ENCODE data around the gene PDE8B.

PDE8B gene

GRCh38 chr5:77231471-77232138 is 21.1 kb downstream of the PDE8B start:
- no peak for DNase-seq (ENCODE audit: low read depth in 2 of 2)

DNA sequence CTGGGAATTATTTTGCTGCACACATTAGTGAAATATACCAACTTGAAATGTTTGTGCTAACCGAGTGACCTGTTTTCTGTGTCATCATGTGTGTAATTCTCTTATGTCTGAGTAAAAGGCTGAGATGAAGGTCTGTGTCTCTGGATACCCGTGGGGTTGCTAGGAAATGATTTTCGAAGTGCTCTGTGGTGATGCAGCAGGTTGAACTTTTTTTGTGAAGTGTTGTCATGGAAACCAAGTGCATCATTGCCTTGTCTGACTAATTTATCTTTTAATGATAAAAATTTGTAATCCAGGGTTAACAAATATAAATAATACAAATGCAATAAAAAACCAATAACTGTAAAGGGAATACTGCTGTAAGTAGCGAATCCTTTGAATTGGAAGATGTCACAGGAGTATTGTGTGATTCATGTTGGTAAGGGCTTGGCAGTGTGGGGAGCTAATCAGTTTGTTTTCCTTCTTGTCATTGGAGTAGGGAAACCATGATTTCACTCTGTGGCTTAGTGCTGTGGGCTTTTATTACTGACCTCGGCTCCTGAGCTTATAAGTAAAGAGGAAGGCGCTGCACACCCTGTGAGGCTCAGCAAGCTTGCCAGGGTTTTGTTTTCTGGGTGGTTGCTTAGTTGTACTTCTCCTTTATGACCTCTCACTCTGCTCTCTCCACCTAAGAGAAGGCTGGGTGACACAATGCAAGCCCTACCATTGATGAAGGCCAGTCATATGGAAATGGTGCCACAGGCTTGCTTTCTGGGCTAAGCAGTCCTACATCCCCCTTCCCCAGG is 22.3 kb downstream of the PDE8B start:
- no peak for DNase-seq (ENCODE audit: low read depth in 2 of 2)

GRCh38 chr5:77235846-77236721 is 25.6 kb downstream of the PDE8B start:
- DNase-seq (ENCODE audit: low read depth in 2 of 2): no peak

- no peak for DNase-seq (ENCODE audit: low read depth in 2 of 2)
Observed at GRCh38 chr5:77239126-77239741, 28.8 kb downstream of the PDE8B start.

GRCh38 chr5:77241444-77241843 is 31.0 kb downstream of the PDE8B start:
- no peak for DNase-seq (ENCODE audit: low read depth in 2 of 2)

DNA sequence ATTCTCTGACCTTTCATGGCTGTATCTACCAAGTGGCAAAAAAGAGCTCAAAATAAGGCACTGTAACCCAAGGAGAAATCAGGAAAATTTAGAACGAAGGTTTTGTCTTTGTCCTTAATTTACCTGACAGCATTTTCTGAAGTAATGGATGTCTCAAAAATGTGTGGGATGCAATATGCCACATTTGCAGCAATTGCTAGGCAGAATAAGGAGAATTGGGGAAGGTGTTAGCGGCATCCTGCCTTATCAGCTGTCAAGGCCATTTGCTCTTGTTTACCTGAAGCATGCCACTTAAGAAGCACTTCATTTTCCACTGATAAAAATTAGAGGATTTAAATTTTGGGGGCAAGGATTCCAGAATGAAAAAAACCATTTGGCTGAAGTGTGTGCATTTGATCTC is 39.0 kb downstream of the PDE8B start:
- no peak for DNase-seq (ENCODE audit: low read depth in 2 of 2)

DNA sequence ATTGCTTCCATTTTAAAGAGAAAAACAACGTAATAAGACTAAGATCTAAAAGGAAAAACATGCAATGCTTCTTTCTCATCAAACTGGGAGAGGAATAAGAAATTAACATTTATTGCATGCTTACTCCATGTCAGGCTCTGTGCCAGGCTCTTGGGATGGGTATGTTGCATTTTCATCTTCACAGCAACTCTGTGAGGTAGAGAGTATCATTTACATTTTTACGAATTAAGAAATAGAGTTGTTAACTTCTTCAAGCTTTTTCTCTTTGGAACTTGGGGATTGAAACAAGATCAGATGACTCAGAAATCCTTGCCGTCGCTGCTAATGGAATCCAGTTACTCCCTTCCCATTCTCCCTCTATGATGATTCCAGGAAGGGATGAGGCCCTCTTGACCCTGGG is 39.5 kb downstream of the PDE8B start:
- no peak for DNase-seq (ENCODE audit: low read depth in 2 of 2)

DNA sequence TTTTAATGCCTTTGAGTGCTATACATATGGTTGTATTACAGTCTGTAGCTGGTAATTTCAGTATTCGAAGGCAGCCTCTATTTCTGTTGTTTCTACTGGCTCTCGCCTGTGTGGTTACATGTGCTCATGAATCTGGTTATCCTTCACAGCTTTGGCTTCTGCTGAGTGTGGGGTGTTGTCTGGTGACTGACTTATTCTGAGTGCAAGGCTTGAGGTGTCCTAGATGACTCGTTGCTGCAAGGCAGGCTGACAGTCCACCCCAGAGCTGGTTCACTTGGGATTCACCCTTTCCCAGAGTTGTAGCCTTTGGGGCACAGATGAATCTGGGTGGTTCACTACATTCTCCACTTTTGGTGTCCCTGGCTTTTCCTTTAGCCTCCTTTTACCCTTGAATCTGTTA is 41.4 kb downstream of the PDE8B start:
- no peak for DNase-seq (ENCODE audit: low read depth in 2 of 2)

DNA sequence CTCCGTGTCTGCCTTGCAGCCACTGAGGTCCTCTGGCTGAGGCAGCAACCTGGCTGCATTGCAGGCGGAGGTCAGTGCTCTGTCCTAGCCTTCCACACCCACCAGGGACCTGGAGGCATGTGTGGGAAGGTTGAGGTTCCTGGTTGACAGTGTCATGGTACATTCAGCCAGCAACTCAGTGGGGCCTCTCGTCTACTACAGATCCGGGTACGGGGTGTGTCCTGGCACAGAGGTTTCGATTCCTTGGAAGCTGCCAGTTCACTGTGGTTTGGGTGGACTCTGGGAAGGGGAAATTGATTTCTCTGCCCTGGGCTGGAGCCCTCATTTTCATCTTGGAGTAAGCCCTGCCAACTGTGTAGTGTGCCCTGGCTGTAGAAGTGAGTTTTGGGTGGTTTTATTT is 45.1 kb downstream of the PDE8B start:
- DNase-seq (ENCODE audit: low read depth in 2 of 2): no peak

DNA sequence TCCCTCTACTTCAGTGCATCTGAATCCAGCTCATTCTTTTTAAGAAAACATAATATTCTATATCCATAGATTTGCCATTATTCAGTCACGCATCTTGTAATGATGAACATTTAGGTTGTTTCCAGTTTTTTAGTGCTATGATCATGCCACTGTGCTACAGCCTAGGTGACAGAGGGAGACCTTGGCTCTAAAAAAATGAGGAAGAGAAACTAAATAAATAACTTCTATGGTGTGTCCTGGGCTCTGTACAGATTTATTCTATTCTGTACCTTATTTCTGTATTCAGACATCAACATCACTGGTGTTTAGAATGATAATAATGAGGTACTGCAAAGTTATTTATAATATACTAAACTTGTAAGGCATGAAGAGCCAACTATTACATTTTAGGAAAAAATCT is 45.9 kb downstream of the PDE8B start:
- no peak for DNase-seq (ENCODE audit: low read depth in 2 of 2)

GRCh38 chr5:77258652-77259051 is 48.2 kb downstream of the PDE8B start:
- DNase-seq (ENCODE audit: low read depth in 2 of 2): no peak

DNA sequence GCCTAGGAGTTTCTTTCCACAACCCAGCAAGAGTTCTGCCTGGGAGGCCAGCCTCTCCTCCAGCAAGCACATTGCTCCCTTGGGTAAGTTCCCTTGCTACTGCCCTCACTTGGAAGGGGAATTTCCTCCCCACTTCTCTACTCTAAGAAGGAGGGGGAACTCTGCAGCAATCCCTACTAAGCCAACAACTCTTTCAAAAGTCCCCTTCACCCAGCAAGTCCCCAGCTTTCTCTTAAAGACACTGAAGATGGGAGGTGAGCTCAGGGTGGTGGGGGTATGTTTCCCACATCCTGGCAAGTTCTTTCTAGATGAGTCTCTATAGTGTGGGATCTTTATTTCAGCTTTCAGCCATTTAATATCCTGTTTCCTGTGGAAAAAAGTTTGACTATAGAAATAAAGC is 49.0 kb downstream of the PDE8B start:
- no peak for DNase-seq (ENCODE audit: low read depth in 2 of 2)

GRCh38 chr5:77262697-77263096 is 52.2 kb downstream of the PDE8B start:
- no peak for DNase-seq (ENCODE audit: low read depth in 2 of 2)

GRCh38 chr5:77266291-77266690 is 55.8 kb downstream of the PDE8B start:
- DNase-seq (ENCODE audit: low read depth in 2 of 2): no peak

DNA sequence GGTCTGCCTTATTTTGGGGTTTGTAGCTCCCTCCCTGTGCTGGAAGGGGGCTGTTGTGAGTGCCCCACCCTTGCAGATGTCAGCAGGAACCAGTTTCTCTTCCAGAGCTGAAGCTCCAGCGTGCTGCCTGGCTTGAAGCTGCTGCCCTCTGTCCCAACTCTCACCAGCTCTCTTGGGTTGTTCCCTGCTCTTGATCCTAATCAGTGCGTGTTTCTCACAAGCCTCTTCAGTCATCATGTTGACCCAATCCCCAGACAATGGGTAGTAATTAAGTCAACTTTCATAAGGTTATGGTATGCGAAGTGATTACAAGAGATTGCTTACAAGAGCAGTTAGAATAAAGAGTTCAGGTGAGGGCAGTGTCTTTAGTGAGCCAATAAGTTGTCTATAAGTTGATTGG is 57.0 kb downstream of the PDE8B start:
- DNase-seq (ENCODE audit: low read depth in 2 of 2): no peak

GRCh38 chr5:77272206-77272605 is 61.7 kb downstream of the PDE8B start:
- DNase-seq (ENCODE audit: low read depth in 2 of 2): no peak

DNA sequence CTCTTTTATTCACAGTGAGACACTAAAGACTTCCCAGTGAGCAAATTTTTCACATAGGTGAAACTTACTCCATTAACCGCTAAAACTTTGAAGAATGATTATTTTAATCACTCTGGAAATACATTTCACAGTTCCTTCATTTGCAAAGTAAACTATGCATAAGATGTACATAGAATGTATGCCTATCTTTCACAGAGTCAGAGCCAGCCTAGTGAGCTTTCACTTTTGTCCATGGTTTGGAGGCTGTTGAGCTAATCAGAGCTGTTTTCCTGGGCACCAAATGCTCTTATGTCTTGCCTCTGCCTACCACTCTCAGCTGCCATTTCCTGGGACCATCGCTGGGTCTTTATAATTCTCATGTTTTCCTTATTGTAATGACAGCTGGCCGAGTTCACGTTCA is 67.3 kb downstream of the PDE8B start:
- DNase-seq (ENCODE audit: low read depth in 2 of 2): no peak

DNA sequence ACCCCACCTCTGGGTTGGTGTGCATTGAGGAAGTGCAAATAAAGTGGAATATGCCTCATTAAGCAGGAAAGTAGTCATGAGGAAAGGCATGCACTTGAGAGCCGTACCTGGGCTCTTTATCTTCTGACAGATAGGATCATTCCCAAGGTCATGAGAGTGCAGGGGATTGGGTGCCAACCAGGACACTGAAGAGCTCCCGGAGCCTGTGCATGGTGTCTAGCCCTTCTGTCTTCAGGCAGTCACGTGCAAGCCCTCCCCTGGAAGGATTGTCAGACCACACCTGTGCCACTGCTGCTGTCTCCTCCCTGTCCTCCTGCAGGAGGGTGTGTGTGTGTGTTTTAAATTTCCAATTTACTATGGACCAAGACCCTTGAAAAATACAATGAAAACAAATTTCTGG is 69.6 kb downstream of the PDE8B start:
- DNase-seq (ENCODE audit: low read depth in 2 of 2): no peak

GRCh38 chr5:77281969-77282336 is 71.5 kb downstream of the PDE8B start:
- no peak for DNase-seq (ENCODE audit: low read depth in 2 of 2)

DNA sequence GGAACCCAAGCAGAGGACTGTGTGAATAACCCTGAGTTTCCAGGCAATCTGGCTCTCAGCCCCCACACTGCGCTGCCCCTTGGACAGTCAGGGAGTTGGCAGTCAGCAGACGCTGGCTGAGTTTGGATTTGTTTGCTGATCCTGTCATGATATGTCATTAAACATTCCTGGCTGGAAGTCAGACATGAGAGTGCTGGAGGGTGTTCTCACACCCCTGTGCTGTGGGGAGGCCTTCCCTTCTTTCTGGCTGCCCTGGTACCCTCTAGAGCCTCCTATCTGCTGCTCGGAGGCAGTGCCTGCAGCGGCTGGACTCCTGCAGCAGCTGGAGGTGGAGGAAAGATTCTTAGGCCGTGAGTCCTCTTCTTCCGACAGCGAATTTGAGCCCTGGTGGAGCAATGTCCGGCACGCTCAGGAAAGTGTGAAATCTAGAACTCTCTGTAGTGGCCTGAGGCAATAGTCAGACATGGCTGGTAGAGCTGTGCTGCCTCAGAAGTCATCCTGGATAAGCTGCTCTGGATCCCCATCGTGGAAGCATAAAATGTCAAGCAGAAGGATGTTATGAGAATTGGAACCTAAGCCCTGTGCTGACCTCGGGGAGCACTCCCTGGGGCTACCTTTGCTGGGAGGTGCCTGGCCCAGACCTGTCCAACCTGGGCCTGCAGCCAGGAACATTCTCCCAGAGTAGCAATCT is 72.0 kb downstream of the PDE8B start:
- DNase-seq (ENCODE audit: low read depth in 2 of 2): no peak

GRCh38 chr5:77285251-77285841 is 74.9 kb downstream of the PDE8B start:
- DNase-seq (ENCODE audit: low read depth in 2 of 2): no peak
